ENCODE measurements around the gene MAPKAPK2.
"Not testable (repeated sequence)": the region's sequence is repeated elsewhere in the genome, so short reads cannot be mapped to it uniquely, and the experiment has no call there.

MAPKAPK2 gene

GRCh38 chr1:206771338-206771692 lies 86.6 kb downstream of the MAPKAPK2 start:
- in situ Hi-C loops (cut with HindIII; ENCODE audit: low sequenced_read_pairs) = no loop called here
- no peak for TF ChIP-seq CTCF (IDR thresholded peaks at IDR 0.05; ENCODE audit: low read depth, low read length)
- no peak for DNase-seq (ENCODE audit: low read depth, low spot score)
- no peak overlapping the region for H3K4me3 ChIP-seq (ENCODE audit: low read depth, low read length)

GRCh38 chr1:206772243-206772937 lies 87.7 kb downstream of the MAPKAPK2 start, which contains the start of gene IL10:
Gene IL10, minus strand, starts transcription at chr1:206772494. Its CDS starts 59 bp downstream, at chr1:206772435.
- no peak within 1 kb of the TSS for H3K4me3 ChIP-seq (ENCODE audit: low read depth, low read length)
- in situ Hi-C loops (cut with HindIII; ENCODE audit: low sequenced_read_pairs) = no loop called here
- TF ChIP-seq CTCF (IDR thresholded peaks at IDR 0.05; ENCODE audit: low read depth, low read length) = no peak
- DNase-seq (ENCODE audit: low read depth, low spot score) = no peak

- no peak for TF ChIP-seq CTCF (IDR thresholded peaks at IDR 0.05; ENCODE audit: low read depth, low read length)
- no peak for DNase-seq (ENCODE audit: low read depth, low spot score)
- in situ Hi-C loops (cut with HindIII; ENCODE audit: low sequenced_read_pairs) = no loop called here
- no peak overlapping the region for H3K4me3 ChIP-seq (ENCODE audit: low read depth, low read length)
Observed at GRCh38 chr1:206774093-206774492, 89.4 kb downstream of the MAPKAPK2 start.

GRCh38 chr1:206776229-206776628 lies 91.5 kb downstream of the MAPKAPK2 start:
- no peak for TF ChIP-seq CTCF (IDR thresholded peaks at IDR 0.05; ENCODE audit: low read depth, low read length)
- in situ Hi-C loops (cut with HindIII; ENCODE audit: low sequenced_read_pairs) = no loop called here

GRCh38 chr1:206778031-206778430 lies 93.3 kb downstream of the MAPKAPK2 start:
- no peak for DNase-seq (ENCODE audit: low read depth, low spot score)
- in situ Hi-C loops (cut with HindIII; ENCODE audit: low sequenced_read_pairs) = no loop called here

More at GRCh38 chr1:206776229-206776628, 91.5 kb downstream of the MAPKAPK2 start:
- DNase-seq (ENCODE audit: low read depth, low spot score) = no peak
- H3K4me3 ChIP-seq (ENCODE audit: low read depth, low read length) = no peak overlapping the region

GRCh38 chr1:206778911-206779310 lies 94.2 kb downstream of the MAPKAPK2 start:
- in situ Hi-C loops (cut with HindIII; ENCODE audit: low sequenced_read_pairs); H3K4me3 ChIP-seq (ENCODE audit: low read depth, low read length); DNase-seq (ENCODE audit: low read depth, low spot score): not testable (repeated sequence)

More at GRCh38 chr1:206778031-206778430, 93.3 kb downstream of the MAPKAPK2 start:
- no peak for TF ChIP-seq CTCF (IDR thresholded peaks at IDR 0.05; ENCODE audit: low read depth, low read length)
- no peak overlapping the region for H3K4me3 ChIP-seq (ENCODE audit: low read depth, low read length)

GRCh38 chr1:206779638-206780037 lies 94.9 kb downstream of the MAPKAPK2 start:
- H3K4me3 ChIP-seq (ENCODE audit: low read depth, low read length) = no peak overlapping the region
- DNase-seq (ENCODE audit: low read depth, low spot score) = no peak
- in situ Hi-C loops (cut with HindIII; ENCODE audit: low sequenced_read_pairs) = no loop called here
- TF ChIP-seq CTCF (IDR thresholded peaks at IDR 0.05; ENCODE audit: low read depth, low read length) = no peak
